NCI-H2227 (cell line): ENCODE measurements around the gene CREBBP.

Source experiments
- DNase-seq: peaks from one replicate; lab custom pipeline; 2025; ENCODE audit not compliant: unreplicated experiment; lab: John Stamatoyannopoulos, UW

The CREBBP gene

DNA sequence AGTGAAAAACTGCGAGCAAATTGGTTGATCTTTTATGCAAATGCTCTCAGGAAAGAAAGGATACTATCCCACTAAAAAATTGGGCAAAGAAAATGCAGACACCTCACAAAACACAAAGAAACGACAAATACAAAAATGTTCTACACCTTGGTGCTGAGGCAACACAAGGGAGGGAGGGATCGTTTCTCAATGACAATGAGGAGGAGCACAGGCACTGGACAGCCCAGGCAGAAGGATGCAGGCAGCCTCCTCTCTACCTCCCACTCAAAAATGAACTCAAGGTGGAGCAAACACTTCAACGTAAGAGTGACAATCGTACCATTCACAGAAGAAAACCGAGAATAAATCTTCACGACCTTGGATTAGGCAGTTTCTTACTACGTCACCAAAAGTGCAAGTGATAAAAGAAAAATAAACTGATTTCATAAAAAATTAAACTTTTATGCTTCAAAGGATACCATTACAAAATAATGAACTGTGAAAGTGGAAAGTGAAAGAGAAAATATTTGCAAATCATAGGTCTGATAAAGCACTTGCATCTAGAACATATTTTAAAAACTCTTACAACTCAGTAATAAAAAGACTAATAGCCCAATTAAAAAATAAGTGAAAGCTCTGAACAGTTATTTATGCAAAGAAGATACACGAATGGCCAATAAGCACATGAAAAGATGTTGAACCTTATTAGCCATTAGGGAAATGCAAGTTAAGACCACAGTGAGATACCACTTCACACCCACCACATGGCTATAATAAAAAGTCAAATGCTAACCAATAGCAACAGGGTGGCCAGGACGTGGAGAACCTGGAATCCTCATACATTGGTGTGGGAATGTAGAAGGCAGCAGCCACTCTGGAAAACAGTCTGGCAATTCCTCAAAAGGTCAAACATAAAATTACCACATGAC is 82.4 kb downstream of the CREBBP start:
- DNase-seq, result peak; percentile 18

DNA sequence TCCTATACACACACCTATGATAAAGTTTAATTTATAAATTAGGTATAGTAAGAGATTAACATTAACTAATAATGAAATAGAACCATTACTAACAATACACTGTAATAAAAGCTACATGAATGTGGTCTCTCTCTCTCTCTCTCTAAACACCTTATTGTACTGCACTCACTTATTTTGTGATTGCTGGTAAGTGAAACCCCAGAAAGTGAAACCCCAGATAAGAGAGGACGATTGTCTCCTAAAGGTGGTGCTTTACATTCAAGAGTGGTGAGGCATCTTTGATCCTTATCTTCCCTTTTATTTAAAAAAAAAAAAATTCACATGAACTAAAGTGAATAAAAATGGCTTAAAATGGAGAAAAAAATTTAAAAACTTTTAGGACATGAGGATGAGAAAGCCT is 83.0 kb downstream of the CREBBP start:
- no peak for DNase-seq

DNA sequence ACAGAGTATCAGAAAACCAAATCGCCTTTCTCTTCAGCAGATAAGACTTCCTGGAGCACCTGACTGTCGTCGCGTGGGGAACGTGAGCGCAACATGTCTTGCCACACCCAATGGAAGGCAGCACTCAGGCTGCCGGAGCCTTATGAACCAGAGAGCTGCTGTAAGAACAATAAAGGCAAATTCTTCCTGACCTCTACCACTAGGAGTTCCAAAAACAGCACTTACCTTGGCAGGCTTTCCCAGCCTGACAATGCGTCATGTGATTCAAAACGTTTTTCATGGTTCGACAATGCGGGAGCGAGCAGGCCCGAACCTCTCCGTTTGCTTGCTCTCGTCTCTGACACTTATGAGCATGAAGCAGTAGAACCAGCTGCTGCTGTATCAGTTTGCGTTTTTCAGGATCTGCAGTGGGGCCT is 87.3 kb downstream of the CREBBP start:
- DNase-seq, result no peak

DNA sequence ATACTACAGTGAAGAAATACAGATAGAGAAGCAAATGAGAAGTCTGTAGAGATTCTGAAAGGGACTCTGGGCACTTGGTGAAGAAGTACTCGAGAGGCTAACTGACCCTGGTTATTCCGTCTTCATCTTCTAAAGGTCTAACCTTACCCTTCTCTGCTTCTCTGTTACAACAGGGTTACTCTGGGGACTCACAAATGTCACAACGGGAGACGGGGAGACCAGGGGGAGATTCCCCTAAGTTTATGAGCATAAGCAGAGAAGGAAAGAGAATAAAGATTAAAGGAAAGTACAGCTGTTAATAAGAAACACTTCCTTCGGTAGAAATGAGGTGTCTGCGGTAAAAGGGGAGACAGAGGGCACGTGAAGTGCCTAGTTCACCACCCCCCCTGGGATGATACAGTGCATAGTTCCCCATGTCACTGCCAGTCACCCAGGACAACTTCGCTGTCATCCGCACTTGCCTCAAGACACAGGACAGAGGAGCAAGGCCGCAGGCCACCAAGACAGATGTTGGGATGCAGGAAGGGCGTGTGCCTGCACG is 88.0 kb downstream of the CREBBP start:
- DNase-seq, result no peak

DNA sequence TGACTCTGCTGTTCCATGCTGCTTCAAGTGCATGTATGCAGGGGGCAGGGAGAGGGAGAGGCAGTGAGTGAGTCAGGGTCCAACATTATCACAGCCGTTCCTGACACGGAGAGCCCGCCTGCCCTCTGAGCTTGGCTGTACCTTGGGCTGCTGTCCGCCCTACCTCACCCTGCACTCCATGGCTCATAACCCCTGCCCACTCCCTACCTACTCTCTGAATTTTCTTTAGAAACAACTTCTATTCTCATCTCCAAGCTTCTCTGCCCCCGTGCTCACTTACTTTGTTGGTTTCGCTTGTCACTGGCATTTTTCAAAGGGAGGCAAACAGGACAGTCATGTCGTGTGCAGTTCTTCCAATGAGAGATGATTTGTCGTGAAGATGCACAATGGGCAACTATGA is 88.8 kb downstream of the CREBBP start:
- no peak for DNase-seq

DNA sequence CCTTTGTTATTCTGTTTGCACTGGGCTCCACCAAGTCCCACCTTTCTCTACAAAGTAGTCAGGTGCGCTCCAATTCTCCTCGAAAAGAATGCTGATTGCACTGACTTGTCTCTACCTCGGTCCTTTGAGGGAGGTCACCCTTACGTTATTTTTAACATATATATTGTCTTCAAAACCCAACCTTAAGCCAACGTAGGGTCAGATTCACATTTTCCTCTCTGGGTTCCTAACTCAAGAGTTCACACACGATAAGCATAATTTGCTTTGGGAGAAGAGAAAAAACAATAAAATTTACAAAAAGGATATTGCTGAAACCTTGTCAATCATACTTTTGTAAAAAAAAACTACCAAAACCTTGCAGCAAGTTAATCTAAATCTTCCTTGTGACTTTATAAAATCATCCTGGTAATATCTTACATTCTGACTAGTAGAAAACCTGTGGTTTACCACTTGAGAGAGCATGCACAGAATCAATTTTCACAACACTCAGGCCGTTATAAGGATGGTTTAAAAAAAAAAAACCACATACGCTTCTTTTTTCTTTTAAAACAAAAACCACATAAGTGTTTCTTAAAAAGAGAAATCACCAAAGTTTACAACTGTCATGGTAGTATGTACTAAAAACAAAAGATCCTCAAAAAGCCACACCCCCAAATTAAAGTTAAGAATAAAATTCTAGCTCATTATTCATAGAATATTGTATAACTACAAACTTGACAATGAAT is 91.0 kb downstream of the CREBBP start:
- DNase-seq, result no peak

DNA sequence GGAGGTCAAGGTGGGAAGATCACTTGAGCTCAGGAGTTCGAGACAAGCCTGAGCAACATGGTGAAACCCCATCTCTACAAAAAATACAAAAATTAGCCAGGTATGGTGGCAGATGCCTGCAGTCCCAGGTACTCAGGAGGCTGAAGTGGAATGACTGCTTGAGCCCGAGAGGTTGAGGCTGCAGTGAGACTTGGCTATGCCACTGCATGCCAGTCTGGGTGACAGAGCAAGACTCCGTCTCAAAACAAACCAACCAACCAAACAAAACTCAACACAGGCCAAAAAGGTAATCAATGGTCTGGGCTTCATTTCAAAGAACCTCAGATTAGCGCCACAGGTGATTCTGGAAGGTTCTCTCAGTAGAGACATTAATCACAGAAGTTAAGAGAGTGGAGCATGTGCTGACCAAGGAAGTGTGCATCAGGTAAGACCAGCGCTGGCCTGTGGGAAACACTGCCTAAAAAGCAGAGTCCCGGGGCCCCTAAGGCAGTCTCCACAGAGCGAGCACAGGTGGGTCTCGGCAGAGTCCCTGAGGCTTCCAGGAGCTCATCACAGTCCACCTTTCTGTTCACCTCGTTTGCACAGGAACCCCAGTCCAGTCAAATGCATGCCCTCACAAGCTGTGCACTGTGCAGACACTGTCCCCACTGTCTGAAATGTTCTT is 91.7 kb downstream of the CREBBP start:
- no peak for DNase-seq

DNA sequence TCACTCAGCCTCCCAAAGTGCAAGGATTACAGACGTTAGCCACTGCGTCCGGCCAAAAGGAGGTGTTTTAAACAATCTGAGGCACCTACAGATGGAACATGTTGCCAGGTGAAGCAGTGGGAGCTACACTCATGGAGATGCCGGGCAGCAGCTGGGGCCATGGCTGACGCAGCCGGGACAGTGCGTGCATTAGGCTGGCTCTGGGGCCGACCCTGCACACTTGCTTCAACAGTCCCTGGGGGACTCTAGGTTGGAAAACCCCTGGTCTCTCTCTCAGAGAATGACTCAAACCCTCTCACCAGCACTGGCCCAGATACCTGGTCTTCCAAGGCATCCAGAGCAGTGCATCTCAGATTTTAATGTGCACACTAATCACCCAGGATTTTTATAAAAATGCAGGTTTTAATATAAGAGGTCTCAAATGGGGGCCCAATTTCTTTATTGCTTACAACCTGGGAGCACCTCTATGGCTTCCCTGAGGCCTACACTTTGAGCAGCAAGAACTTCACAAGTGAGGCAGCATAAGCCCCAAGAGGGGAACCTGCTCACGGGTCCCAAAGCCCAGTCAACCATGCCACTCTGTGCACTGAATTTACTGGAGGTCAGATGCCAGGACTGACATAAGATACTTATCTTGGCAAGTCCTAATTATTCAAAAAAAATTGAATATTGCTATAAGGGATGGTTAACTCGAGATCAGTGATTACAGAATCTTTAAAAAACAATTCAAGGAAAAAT is 92.4 kb downstream of the CREBBP start:
- DNase-seq, result no peak

DNA sequence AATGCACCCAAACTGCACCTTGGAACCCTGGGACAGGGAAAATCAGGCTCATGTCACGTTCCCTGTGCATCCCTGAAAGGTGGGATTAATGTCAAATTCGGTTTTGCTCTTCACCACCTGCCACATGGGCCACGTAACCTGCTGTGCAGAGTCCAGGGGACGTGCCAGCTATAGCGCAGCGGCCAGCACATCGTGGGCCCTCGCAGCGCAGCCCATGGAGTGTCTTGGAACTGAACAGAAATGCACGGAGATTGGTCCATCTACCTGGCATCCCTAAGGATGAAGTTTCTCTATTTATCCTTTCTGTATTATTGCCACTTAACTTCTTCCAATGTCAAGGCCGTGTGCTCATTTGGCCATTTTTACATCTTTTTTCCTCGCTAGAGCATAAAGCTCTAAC is 95.1 kb downstream of the CREBBP start:
- no peak for DNase-seq

DNA sequence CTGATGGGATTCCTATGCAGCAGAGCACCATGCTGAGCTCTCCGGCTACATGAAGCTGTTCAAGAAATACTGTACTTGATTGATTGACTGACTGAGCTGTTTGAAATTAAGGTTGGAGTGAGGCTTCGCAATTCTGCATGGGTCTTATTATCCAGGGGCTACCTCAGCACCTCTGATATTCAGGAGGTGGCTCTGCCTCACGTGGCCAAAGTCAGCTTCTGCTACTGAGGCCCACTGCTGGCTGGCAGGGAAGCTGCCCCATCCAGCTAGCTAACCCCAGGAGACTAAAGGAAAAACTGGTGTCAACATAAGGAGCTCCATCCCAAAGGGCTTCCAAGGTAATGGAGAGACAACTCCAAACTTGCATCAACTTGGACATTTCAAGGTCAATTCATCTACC is 97.0 kb downstream of the CREBBP start:
- DNase-seq, result no peak

DNA sequence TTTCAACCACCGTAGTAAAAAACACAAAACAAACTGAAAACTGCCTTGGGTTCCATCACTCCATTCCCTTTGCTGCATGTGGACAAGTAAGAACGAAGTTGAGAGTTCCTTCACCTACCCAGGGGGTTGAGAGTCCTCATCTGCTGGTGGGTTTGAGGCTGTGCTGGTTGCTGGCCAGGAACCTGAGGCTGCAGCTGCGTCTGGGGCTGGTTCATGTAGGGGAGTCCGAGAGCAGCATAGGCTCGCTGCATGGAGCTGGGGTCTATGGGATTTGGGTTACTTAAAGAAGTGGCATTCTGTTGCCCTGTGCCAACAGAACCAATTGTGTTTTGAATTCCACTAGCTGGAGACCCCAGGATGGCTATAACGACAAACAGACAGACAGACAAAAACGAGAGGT is 97.9 kb downstream of the CREBBP start:
- DNase-seq, result no peak

DNA sequence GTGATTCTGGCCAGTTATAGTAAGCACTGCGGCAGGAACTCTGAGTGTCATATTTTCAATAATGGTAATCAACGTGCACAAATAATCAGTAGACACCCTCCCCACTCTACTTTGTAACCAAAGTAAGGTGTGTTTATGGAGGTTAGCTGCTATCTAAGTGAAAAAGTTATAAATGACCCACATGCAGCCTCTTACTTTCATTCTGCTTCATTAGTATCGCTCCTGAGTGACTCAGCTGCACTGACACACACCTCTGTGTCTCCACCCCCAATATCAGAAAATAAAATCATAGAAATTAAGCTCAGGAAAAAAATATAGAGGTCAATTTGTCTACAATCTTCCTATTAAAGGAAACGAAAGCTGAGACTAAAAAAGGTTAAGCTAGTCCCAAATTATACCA is 99.1 kb downstream of the CREBBP start:
- no peak for DNase-seq

DNA sequence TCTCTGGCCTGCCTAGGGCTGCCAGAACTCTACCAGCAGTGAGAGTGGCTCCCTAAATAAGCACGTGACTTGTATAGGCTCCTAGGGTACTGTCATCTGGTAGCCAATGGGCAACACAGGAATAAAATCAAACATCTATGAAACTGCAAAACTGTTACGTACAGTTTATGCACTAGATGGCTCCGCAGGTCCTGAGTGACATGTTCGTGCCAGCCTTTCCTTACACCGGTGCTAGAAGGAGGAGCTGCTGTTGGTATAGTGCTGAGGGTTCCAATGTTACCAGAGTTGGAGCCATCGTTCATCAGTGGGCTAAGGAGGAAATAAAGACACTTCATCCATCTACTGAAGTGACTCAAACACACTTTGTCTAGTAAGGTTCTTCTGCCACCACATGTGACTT is 99.9 kb downstream of the CREBBP start:
- DNase-seq, result no peak

DNA sequence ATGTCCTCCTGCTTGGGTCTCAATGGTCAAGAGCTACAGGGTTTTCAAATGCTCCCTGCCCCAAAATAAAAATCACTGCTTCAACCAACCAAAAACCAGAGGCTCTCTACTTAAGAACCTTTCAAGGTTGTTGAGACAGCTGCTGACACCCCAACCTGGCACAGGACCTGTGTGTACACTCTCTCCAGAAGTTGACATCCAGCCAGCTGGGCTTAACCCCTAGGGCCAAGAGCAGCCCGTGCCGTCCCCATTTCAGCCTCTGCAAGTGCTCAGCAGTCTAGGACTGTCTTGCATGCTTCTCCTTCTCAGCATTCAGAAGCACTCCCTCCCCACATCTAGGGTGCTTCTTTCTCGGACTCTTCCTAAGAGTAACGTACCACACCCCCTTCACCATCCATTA is 104.2 kb downstream of the CREBBP start:
- no peak for DNase-seq

DNA sequence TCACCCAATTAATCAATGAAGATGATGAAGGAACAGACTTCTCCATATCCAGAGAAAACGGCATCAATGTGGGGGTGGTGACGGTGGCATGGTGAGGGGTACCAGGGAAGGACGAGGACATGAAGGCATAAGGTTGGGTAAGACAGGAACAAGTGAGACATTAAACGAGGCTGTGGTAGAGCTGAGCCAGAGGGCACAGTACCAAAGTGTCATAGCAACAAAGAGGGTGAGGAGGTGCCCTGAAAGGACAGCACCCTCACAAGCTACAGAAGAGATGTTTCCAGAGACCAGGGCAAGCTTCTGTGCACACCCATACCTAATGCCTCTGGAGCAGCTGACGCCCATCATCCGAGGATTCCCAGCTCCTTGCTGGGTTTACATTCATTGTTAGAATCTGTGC is 105.7 kb downstream of the CREBBP start:
- no peak for DNase-seq

DNA sequence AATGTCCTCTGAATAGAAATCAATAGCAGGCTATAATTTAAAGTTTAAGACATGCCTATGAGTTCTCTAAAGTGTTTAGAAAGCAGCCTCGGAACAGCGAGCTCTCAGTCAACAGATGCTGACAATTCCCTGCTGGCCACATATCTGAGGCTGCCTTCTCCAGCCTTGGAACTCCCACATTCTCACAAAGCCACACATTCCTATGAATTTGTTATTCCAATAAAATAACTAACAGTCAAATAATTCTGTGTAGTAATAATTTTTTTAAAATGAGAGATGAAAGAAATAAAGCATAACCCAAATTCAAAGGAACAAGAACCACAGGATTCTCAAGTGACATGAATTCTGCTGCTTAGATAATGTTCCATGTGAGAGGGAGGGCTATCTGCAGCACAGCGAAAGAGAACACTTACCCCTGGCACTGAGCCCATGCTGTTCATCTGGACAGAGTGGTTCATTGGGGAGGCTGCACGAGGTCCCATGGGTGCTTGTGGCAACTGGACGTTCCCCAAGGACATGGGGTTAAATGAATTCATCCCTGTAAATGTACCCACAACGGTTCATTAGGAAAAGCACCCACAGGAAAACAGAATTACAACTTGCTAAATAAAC is 106.3 kb downstream of the CREBBP start:
- no peak for DNase-seq

DNA sequence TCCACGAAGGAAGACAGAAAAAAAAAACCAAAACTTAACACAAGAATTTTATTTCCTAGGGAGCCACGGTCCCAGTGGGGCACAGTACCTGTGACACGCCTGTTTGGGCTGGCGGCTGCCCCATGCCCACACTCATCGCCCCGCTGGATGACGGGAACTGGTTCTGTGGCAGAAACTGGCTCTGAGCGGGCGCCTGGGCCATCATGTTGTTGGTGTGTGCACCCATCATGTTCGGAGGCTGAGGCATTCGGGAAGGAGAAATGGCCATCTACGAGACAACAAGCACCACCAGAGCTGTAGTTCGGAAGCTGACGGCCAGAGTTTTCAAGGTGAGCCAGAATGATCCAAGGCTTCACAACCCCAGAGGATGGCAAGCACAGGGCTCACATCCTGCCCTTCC is 106.8 kb downstream of the CREBBP start:
- DNase-seq, result no peak

DNA sequence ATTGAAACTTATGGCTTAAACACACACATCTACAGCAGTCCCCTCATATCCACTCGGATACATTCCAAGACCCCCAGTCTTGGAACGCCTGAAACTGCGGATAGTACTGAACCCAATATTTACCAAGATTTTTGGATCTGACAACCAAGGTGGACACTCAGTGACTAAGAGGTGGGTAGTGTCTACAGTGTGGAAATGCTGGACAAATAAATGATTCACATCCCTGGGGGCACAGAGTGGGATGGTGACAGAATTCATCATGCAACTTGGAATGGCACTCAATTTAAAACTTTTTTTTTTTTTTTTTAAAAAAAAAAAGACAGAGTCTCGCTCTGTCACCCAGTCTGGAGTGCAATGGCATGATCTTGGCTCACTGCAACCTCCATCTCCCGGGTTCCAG is 109.0 kb downstream of the CREBBP start:
- DNase-seq, result no peak

DNA sequence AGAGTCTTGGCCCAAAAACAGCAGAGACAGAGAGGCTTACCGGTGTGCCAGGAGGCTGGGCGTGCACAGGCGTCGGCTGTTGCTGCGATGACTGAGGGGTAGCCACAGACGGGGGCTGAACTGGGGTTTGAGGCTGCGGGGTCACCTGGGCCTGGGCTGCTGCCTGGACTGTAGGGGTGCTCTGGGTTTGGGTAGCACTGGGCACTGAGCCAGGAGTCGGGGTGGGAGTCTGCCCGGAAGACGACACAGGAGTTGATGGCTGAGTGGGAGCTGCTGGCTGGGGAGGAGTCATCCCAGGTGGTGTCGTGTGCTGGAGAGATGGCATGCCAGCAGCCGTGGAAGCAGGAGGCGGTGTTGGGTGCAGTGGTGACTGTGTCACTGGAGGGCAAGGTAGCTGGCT is 110.0 kb downstream of the CREBBP start:
- DNase-seq, result no peak

DNA sequence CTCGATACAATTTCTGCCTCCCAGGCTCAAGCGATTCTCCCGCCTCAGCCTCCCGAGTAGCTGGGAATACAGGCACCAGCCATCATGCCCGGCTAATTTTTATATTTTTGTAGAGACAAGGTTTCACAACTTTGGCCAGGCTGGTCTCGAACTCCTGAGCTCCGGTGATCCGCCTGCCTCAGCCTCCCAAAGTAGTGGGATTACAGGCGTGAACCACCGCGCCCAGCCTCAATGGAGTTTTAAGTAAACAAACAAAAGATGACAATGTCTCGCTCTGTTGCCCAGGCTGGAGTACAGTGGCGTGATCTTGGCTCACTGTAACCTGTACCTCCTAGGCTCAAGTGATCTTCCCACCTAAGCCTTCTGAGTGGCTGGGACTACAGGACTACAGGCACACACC is 110.6 kb downstream of the CREBBP start:
- no peak for DNase-seq

DNA sequence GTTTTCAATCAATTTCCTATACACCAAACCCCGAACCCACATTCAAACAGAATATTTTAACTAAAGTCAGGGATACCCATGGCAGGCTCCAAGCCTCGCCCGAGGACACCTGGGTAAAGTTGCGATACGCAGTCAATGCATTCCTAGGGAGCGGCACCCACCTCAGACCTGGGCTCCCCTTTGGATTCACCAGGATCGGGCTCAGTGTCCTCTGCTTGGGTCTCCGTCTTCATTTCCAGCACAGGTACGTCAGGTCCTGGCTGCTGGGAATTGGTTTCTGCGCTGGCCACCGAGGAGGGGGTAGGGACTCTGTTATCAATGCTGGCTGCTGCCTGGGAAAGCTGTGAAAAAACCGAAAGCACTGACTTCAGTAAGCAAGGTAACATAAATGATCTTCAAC is 111.5 kb downstream of the CREBBP start:
- DNase-seq, result no peak
